PC-3 (cell line): ENCODE results near the gene TRPV2. TPM values are rescaled to one million over a fixed set of nuclear protein-coding genes. Genes with fewer than 3 reads are reported as not detected.

Experiments
- ATAC-seq: fragments of 200-7000 bp; cut with Tn5 transposase; 2 replicates; pipeline ENCODE4 v1.9.1; 2020; ENCODE audit warnings: mild to moderate bottlenecking, moderate library complexity
- BruUV-seq: library from RNA; stranded (reverse); fragments of 400-500 nt; replicated peaks from 2 replicates; lab custom pipeline; 2021; lab: Mats Ljungman, UMichigan
- CTCF ChIA-PET: fragments of 300-600 bp; sonication (Branson Sonifier 250); formaldehyde crosslinking; loops from one replicate; lab custom pipeline; 2022; ENCODE audit warnings: antibody characterized with exemption; lab: Charles Lee
- POLR2A ChIA-PET: fragments of 300-600 bp; sonication (Branson Sonifier 250); formaldehyde crosslinking; loops from one replicate; lab custom pipeline; 2022; ENCODE audit warnings: antibody characterized with exemption; ENCODE audit not compliant: unreplicated experiment; lab: Charles Lee
- DNase-seq: peaks from one replicate; pipeline ENCODE4 v3.0.0-alpha.2; 2015
- H2AFZ ChIP-seq: fragments of 300-600 bp; sonication (generic); 2 replicates; pipeline ENCODE4 v1.6.0; 2016; ENCODE audit warnings: antibody characterized with exemption, low read length
- H3F3A ChIP-seq: fragments of 300-600 bp; sonication (generic); one replicate; pipeline ENCODE4 v1.6.0; 2017; ENCODE audit warnings: antibody characterized with exemption, low read length, control low read depth, mild to moderate bottlenecking; ENCODE audit not compliant: unreplicated experiment
- H3K27ac ChIP-seq: fragments of 300-600 bp; sonication (generic); 2 replicates; pipeline ENCODE4 v1.5.1; 2016; ENCODE audit warnings: mild to moderate bottlenecking, low read length
- H3K27me3 ChIP-seq: fragments of 300-600 bp; sonication (generic); 2 replicates; pipeline ENCODE4 v1.6.1; 2016; ENCODE audit warnings: low read length, mixed read lengths
- H3K36me3 ChIP-seq: fragments of 300-600 bp; sonication (generic); 2 replicates; pipeline ENCODE4 v1.6.1; 2016; ENCODE audit warnings: low read depth, mixed run types, low read length, mixed read lengths
- H3K4me1 ChIP-seq: fragments of 300-600 bp; sonication (generic); 2 replicates; pipeline ENCODE4 v1.5.1; 2016; ENCODE audit warnings: low read length; ENCODE audit not compliant: insufficient read depth
- H3K4me2 ChIP-seq: fragments of 300-600 bp; sonication (generic); 2 replicates; pipeline ENCODE4 v1.6.0; 2016; ENCODE audit warnings: low read length
- H3K4me3 ChIP-seq: fragments of 300-600 bp; sonication (generic); 2 replicates; pipeline ENCODE4 v1.5.1; 2016; ENCODE audit warnings: mild to moderate bottlenecking, low read length, mixed read lengths
- H3K79me2 ChIP-seq: fragments of 300-600 bp; sonication (generic); 2 replicates; pipeline ENCODE4 v1.6.1; 2017; ENCODE audit warnings: low read length, mixed read lengths
- H3K9ac ChIP-seq: fragments of 300-600 bp; sonication (generic); 2 replicates; pipeline ENCODE4 v1.6.0; 2016; ENCODE audit warnings: mild to moderate bottlenecking, low read length
- H3K9me2 ChIP-seq: fragments of 300-600 bp; sonication (generic); replicated peaks from 2 replicates; pipeline ENCODE4 v1.6.1; 2016; ENCODE audit warnings: mixed run types, low read length, mixed read lengths
- H3K9me3 ChIP-seq: fragments of 300-600 bp; sonication (generic); 2 replicates; pipeline ENCODE4 v1.6.1; 2016; ENCODE audit warnings: low read length, mixed read lengths
- H4K20me1 ChIP-seq: fragments of 300-600 bp; sonication (generic); 2 replicates; pipeline ENCODE4 v1.6.1; 2016; ENCODE audit warnings: low read length, mixed read lengths
- EZH2 ChIP-seq: fragments of 300-600 bp; sonication (generic); IDR thresholded peaks from one replicate; pipeline ENCODE4 v1.6.1; 2017; ENCODE audit warnings: antibody characterized with exemption, mild to moderate bottlenecking, low read length; ENCODE audit not compliant: unreplicated experiment
- EZH2phosphoT487 ChIP-seq: fragments of 300-600 bp; sonication (generic); IDR thresholded peaks from 2 replicates; pipeline ENCODE4 v1.6.1; 2018; ENCODE audit warnings: mild to moderate bottlenecking, antibody characterized with exemption, low read length, borderline replicate concordance
- intact Hi-C: fragments of 100-400 bp; cut with micrococcal nuclease; formaldehyde crosslinking; loops from 2 replicates; pipeline ENCODE4 v1.9.0; 2023
- total RNA-seq: library from RNA; depleted of rRNA; stranded (reverse); fragments of >200 nt; gene quantifications from 2 replicates; pipeline ENCODE4 v1.2.3, GENCODE V29; 2014
- TF ChIP-seq, protein P1 (sequence below): fragments of 300-600 bp; sonication (generic); conservative IDR thresholded peaks from 2 replicates; pipeline ENCODE4 v1.5.1; 2017; ENCODE audit warnings: antibody characterized with exemption, low read depth, mild to moderate bottlenecking, low read length

The TRPV2 gene
- total RNA-seq, 1 experiment from 2014 or later: 1.9 TPM

DNA sequence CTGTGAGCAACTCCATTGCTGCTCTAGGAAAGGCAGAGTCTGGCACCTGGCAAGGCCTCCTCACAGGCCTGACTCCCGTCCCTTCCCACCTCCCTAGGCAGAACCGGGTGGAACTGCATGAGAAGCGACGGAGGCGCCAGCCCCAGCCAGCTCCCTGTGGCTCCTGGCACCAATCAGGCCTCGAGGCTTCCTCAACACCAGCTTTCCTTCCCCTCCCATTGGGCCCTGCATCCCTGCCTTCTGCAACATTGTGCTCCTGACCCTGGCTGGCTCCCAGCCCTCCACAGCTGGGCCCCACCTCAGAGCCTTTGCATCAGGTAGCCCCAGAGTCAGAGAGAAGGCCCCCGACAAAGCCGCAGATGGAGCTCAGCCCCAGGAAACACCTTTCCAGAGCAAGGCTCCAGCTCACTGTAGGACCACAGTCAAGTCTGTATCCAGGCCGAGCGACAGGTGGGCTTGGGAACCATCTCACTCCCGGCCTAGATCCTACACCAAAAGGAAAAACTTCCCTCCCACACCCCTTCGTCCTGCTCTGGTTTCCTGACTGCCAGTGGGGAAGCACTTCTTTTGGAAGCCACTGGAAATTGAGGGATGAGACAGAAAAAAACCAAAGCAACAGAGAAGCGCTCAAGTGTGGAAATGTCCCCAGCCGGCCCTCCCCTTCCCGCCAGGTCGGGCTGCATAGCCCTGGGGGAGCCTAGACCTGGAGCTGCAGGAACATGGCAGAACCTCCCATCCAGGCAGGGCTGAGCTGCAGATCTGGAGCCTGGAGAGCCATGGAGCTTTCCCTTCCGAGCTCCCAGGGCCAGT is 45.6 kb downstream of the TRPV2 start:
- Histone ChIP-seq H2AFZ (no peak overlapping the region), H3K9me3 (no peaks in the 10 kb centered on the region), H3K79me2 (no peaks in the 10 kb centered on the region), H4K20me1 (no peaks in the 10 kb centered on the region), H3K27me3 (no peaks in the 10 kb centered on the region), H3K9me2 (no peaks in the 10 kb centered on the region), H3K4me3 (no peak overlapping the region), H3K4me1 (no peaks in the 10 kb centered on the region), H3K36me3 (no peaks in the 10 kb centered on the region), H3K9ac (no peak overlapping the region), H3K4me2 (no peak overlapping the region), H3F3A (no peaks in the 10 kb centered on the region), H3K27ac (no peak overlapping the region)
- TF ChIP-seq EZH2 (no peak), EZH2phosphoT487 (no peak)
- TF ChIP-seq, protein P1, sequence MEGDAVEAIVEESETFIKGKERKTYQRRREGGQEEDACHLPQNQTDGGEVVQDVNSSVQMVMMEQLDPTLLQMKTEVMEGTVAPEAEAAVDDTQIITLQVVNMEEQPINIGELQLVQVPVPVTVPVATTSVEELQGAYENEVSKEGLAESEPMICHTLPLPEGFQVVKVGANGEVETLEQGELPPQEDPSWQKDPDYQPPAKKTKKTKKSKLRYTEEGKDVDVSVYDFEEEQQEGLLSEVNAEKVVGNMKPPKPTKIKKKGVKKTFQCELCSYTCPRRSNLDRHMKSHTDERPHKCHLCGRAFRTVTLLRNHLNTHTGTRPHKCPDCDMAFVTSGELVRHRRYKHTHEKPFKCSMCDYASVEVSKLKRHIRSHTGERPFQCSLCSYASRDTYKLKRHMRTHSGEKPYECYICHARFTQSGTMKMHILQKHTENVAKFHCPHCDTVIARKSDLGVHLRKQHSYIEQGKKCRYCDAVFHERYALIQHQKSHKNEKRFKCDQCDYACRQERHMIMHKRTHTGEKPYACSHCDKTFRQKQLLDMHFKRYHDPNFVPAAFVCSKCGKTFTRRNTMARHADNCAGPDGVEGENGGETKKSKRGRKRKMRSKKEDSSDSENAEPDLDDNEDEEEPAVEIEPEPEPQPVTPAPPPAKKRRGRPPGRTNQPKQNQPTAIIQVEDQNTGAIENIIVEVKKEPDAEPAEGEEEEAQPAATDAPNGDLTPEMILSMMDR: no peak
- no TSS peak for BruUV-seq
- DNase-seq (no peak), ATAC-seq (no peak)
- intact Hi-C loops: no loop called here
- POLR2A ChIA-PET: no interaction called here
- CTCF ChIA-PET: no interaction called here

DNA sequence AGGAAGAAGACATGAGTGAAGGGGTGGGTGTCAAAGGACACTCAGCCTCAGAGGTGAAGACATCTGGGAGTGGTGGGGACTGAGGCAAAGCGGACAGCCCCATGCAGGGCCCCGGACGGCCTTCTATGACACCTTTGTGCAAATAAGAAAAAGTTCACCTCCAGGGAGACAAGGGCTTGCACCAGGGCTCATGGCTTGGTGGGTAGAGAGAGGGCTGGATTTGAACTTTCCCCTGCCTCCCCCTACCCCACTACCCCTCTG is 46.2 kb downstream of the TRPV2 start:
- Histone ChIP-seq H3K9me3 (no peaks in the 10 kb centered on the region), H3K36me3 (no peaks in the 10 kb centered on the region), H3F3A (no peaks in the 10 kb centered on the region), H3K4me2 (no peak overlapping the region), H3K79me2 (no peaks in the 10 kb centered on the region), H2AFZ (no peak overlapping the region), H3K27me3 (no peaks in the 10 kb centered on the region), H3K4me1 (no peaks in the 10 kb centered on the region), H3K9me2 (no peaks in the 10 kb centered on the region), H3K9ac (no peak overlapping the region), H4K20me1 (no peaks in the 10 kb centered on the region), H3K4me3 (no peak overlapping the region), H3K27ac (no peak overlapping the region)
- no TSS peak for BruUV-seq
- intact Hi-C loops: no loop called here
- no peak for TF ChIP-seq EZH2
- DNase-seq: no peak
- POLR2A ChIA-PET: no interaction called here
- CTCF ChIA-PET: no interaction called here
- no peak for ATAC-seq

DNA sequence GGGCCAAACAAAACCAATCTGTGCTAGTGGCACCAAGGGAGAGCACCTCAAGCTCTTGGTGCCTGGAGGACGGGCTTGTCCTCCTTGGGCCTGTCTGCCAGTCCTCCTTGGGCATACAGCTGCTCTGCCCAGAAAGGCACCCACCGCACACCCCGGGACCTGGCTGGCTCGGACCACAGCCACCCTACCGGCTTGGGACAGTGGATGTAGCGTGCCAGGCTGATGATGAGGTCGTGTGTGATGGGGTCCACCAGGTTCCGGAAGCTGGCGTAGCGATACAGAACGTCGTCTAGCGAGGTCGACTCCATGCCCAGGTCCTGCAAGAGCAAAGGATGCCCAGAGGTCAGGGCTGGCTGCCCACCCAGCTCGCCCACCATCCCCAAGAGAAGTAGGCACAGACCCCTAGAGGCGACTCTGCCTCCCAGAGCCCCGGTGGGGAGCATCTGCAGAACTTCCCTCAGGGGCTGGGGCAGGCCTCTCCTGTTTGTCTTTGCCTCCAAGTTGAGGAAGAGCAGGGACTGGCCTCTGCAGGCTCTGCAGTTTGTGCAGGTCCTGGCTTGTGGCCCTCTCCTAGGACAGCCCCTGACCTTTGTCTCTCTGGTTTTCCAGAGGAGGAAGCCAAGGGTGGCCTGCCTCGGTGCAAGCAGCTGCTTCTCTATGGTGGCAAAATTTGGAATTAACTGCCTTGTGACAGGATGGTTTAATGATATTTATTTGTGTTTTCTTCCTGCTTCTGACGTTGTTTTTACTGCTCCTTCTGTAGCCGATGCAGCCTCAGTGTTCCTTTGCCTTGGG is 46.9 kb downstream of the TRPV2 start:
- BruUV-seq: no TSS peak
- H3K27me3 ChIP-seq: no peaks in the 10 kb centered on the region
- H3F3A ChIP-seq: no peaks in the 10 kb centered on the region
- no peak overlapping the region for H3K9ac ChIP-seq
- no peak overlapping the region for H3K4me3 ChIP-seq
- ChIA-PET CTCF (no interaction called here), POLR2A (no interaction called here)
- no peak for DNase-seq
- no peaks in the 10 kb centered on the region for H3K79me2 ChIP-seq
- H3K4me1 ChIP-seq: no peaks in the 10 kb centered on the region
- no peak overlapping the region for H2AFZ ChIP-seq
- H3K9me3 ChIP-seq: no peaks in the 10 kb centered on the region
- H3K27ac ChIP-seq: no peak overlapping the region
- no peaks in the 10 kb centered on the region for H4K20me1 ChIP-seq
- TF ChIP-seq, protein P1: no peak
- TF ChIP-seq EZH2phosphoT487 (no peak), EZH2 (no peak)
- H3K9me2 ChIP-seq: no peaks in the 10 kb centered on the region
- no peak overlapping the region for H3K4me2 ChIP-seq
- intact Hi-C loops: no loop called here
- ATAC-seq: no peak
- H3K36me3 ChIP-seq: no peaks in the 10 kb centered on the region
